ENCODE results near the gene GTF2B. TPM values are rescaled to one million over a fixed set of nuclear protein-coding genes. Genes with fewer than 3 reads are reported as not detected.
"Not testable (repeated sequence)": the region's sequence is repeated elsewhere in the genome, so short reads cannot be mapped to it uniquely, and the experiment has no call there.

Gene GTF2B
- total RNA-seq (24.3 TPM), polyA plus RNA-seq (ENCODE audit: insufficient read depth, low read depth, low replicate concordance) (33.0 TPM)
- long read RNA-seq, donor 1, transcript GTF2B-201 (7 exons, 1,351 nt): major isoform, 14 of 14 reads
- long read RNA-seq, donor 1, partial matches to known transcripts: 0 of 14 reads
- long read RNA-seq, donor 1, other reads (novel, unspliced or antisense): 0 of 14 reads
- long read RNA-seq, donor 2, transcript GTF2B-201 (7 exons, 1,351 nt): major isoform, 18 of 18 reads
- long read RNA-seq, donor 2, partial matches to known transcripts: 0 of 18 reads
- long read RNA-seq, donor 2, other reads (novel, unspliced or antisense): 0 of 18 reads
- long read RNA-seq, donor 3, transcript GTF2B-201 (7 exons, 1,351 nt): major isoform, 27 of 65 reads
- long read RNA-seq, donor 3, partial matches to known transcripts: 38 of 65 reads
- long read RNA-seq, donor 3, other reads (novel, unspliced or antisense): 0 of 65 reads
- long read RNA-seq, donor 4, transcript GTF2B-201 (7 exons, 1,351 nt): major isoform, 15 of 15 reads
- long read RNA-seq, donor 4, partial matches to known transcripts: 0 of 15 reads
- long read RNA-seq, donor 4, other reads (novel, unspliced or antisense): 0 of 15 reads
- long read RNA-seq, donor 5, partial matches to known transcripts: 0 of 1 reads
- long read RNA-seq, donor 5, other reads (novel, unspliced or antisense): 0 of 1 reads
- long read RNA-seq, donor 6, transcript GTF2B-201 (7 exons, 1,351 nt): major isoform, 34 of 50 reads
- long read RNA-seq, donor 6, partial matches to known transcripts: 16 of 50 reads
- long read RNA-seq, donor 6, other reads (novel, unspliced or antisense): 0 of 50 reads
- long read RNA-seq, donor 7, transcript GTF2B-201 (7 exons, 1,351 nt): major isoform, 22 of 37 reads
- long read RNA-seq, donor 7, partial matches to known transcripts: 0 of 37 reads
- long read RNA-seq, donor 7, other reads (novel, unspliced or antisense): 15 of 37 reads
- long read RNA-seq, donor 8, transcript GTF2B-201 (7 exons, 1,351 nt): major isoform, 26 of 26 reads
- long read RNA-seq, donor 8, partial matches to known transcripts: 0 of 26 reads
- long read RNA-seq, donor 8, other reads (novel, unspliced or antisense): 0 of 26 reads
- long read RNA-seq, donor 9, transcript GTF2B-201 (7 exons, 1,351 nt): major isoform, 15 of 40 reads
- long read RNA-seq, donor 9, partial matches to known transcripts: 25 of 40 reads
- long read RNA-seq, donor 9, other reads (novel, unspliced or antisense): 0 of 40 reads
- long read RNA-seq, donor 10, transcript GTF2B-201 (7 exons, 1,351 nt): major isoform, 14 of 19 reads
- long read RNA-seq, donor 10, partial matches to known transcripts: 5 of 19 reads
- long read RNA-seq, donor 10, other reads (novel, unspliced or antisense): 0 of 19 reads

- FAIRE-seq (no peak), DNase-seq (peak; percentile 90 to 96 (median 96))
- H3K36me3 ChIP-seq (ENCODE audit: control insufficient read depth in 2 of 3, insufficient read depth in 3 of 3, low read length in 3 of 3): peaks cover 0 to 2% (median 0%) of the 10 kb centered on the region in 3 donors
- H3K9ac ChIP-seq (ENCODE audit: low read length in 3 of 3): peak within 1 kb of the TSS; percentile 83 to 99 (median 92)
- no peaks in the 10 kb centered on the region for H3K27me3 ChIP-seq (ENCODE audit: control insufficient read depth, insufficient read depth, low read length)
- intact Hi-C loops (cut with DNase I): no loop called here
- peak within 1 kb of the TSS; percentile 89 to 99 (median 93) for H3K4me3 ChIP-seq (ENCODE audit: low read length in 3 of 3)
- H3K9me3 ChIP-seq (ENCODE audit: control insufficient read depth in 2 of 3, insufficient read depth in 1 of 3, low read length in 3 of 3): no peaks in the 10 kb centered on the region
- TF ChIP-seq CTCF (IDR thresholded peaks at IDR 0.05; ENCODE audit: borderline replicate concordance, extremely low read depth, insufficient read depth): no peak
- H3K27ac ChIP-seq (ENCODE audit: low read depth in 2 of 2, low read length in 2 of 2): peak within 1 kb of the TSS; percentile 77 to 89
- peaks cover 0 to 13% (median 8%) of the 10 kb centered on the region in 3 donors for H3K4me1 ChIP-seq (ENCODE audit: control insufficient read depth in 2 of 3, insufficient read depth in 2 of 3, low read depth in 1 of 3, low read length in 3 of 3)
Observed at GRCh38 chr1:88891318-88891950, at the start of gene GTF2B. Gene GTF2B, minus strand, starts transcription at chr1:88891567. Its CDS starts 68 bp downstream, at chr1:88891499.

GRCh38 chr1:88938528-88938927 is 47.2 kb upstream of the GTF2B start:
- H3K9ac ChIP-seq (ENCODE audit: low read length in 3 of 3); FAIRE-seq; H3K27me3 ChIP-seq (ENCODE audit: control insufficient read depth, insufficient read depth, low read length); H3K4me1 ChIP-seq (ENCODE audit: control insufficient read depth in 2 of 3, insufficient read depth in 2 of 3, low read depth in 1 of 3, low read length in 3 of 3); H3K27ac ChIP-seq (ENCODE audit: low read depth in 2 of 2, low read length in 2 of 2); H3K4me3 ChIP-seq (ENCODE audit: low read length in 3 of 3); intact Hi-C loops (cut with DNase I); H3K9me3 ChIP-seq (ENCODE audit: control insufficient read depth in 2 of 3, insufficient read depth in 1 of 3, low read length in 3 of 3); DNase-seq: not testable (repeated sequence)
- peaks cover 7 to 27% (median 18%) of the 10 kb centered on the region in 3 donors for H3K36me3 ChIP-seq (ENCODE audit: control insufficient read depth in 2 of 3, insufficient read depth in 3 of 3, low read length in 3 of 3)

GRCh38 chr1:88936760-88937342 is 45.5 kb upstream of the GTF2B start:
- Histone ChIP-seq H3K27me3 (ENCODE audit: control insufficient read depth, insufficient read depth, low read length) (no peaks in the 10 kb centered on the region), H3K4me1 (ENCODE audit: control insufficient read depth in 2 of 3, insufficient read depth in 2 of 3, low read depth in 1 of 3, low read length in 3 of 3) (no peaks in the 10 kb centered on the region), H3K4me3 (ENCODE audit: low read length in 3 of 3) (no peak overlapping the region), H3K9ac (ENCODE audit: low read length in 3 of 3) (no peak overlapping the region), H3K9me3 (ENCODE audit: control insufficient read depth in 2 of 3, insufficient read depth in 1 of 3, low read length in 3 of 3) (no peaks in the 10 kb centered on the region), H3K36me3 (ENCODE audit: control insufficient read depth in 2 of 3, insufficient read depth in 3 of 3, low read length in 3 of 3) (peaks cover 10 to 31% (median 15%) of the 10 kb centered on the region in 3 donors), H3K27ac (ENCODE audit: low read depth in 2 of 2, low read length in 2 of 2) (no peak overlapping the region)
- intact Hi-C loops (cut with DNase I): no loop called here
- DNase-seq (no peak), FAIRE-seq (no peak)
- no peak for TF ChIP-seq CTCF (IDR thresholded peaks at IDR 0.05; ENCODE audit: borderline replicate concordance, extremely low read depth, insufficient read depth)

All from kidney (tissue), 22 donors.